Right cardiac atrium (tissue), 5 donors: ENCODE data around the gene EPN2. TPM values are rescaled to one million over a fixed set of nuclear protein-coding genes. Genes with fewer than 3 reads are reported as not detected.

Source experiments
- ATAC-seq, 2 donors: fragments of 200-7000 bp; cut with Tn5 transposase; one replicate each; pipeline versions ENCODE4 v1.8.0 to v1.9.1; 2020; ENCODE audit warnings: moderate library complexity in 2 of 2, mild to moderate bottlenecking in 1 of 2
- DNase-seq, 3 donors: peaks; one replicate each; pipeline ENCODE4 v3.0.0-alpha.2; 2020
- H3K27ac ChIP-seq: one replicate; pipeline ENCODE4 v1.5.1; 2013; ENCODE audit warnings: mild to moderate bottlenecking, low read length, control low read depth, moderate library complexity
- H3K27me3 ChIP-seq: one replicate; pipeline ENCODE4 v1.6.1; 2013; ENCODE audit not compliant: control insufficient read depth, insufficient read depth
- H3K4me1 ChIP-seq: one replicate; pipeline ENCODE4 v1.6.1; 2013; ENCODE audit warnings: low read length; ENCODE audit not compliant: control insufficient read depth, insufficient read depth
- H3K4me3 ChIP-seq: one replicate; pipeline ENCODE4 v1.5.1; 2013; ENCODE audit warnings: low read length, control low read depth
- H3K9me3 ChIP-seq: one replicate; pipeline ENCODE4 v1.6.1; 2013; ENCODE audit warnings: low read length; ENCODE audit not compliant: control insufficient read depth
- WGBS: extraction: QIAGEN DNeasy Blood & Tissue Kit; methylation state at CpG from one replicate; pipeline ENCODE4 v1.1.7; 2013; 5-methylcytosine and 5-hydroxymethylcytosine counted together
- intact Hi-C, 4 donors: fragments of 100-400 bp; cut with DNase I; formaldehyde crosslinking; loops; one replicate each; pipeline versions ENCODE4 v1.11.0 to v1.14.0; 2022 to 2023
- polyA plus RNA-seq: library from polyadenylated mRNA; stranded (reverse); fragments of 200-250 nt; gene quantifications from one replicate; pipeline ENCODE4 v1.2.3, GENCODE V29; 2013
- total RNA-seq, 4 donors: library from RNA; stranded (reverse); fragmentation: NEBNext Ultra II Directional; extraction: Animal tissue kit (Norgen Biotek cat#: 25700); gene quantifications; one replicate each; pipeline ENCODE4 v1.2.1, GENCODE V29; 2021
- donor health status: healthy with polysubstance abuse.
- donor health status: DM: no; HTN: yes; CAD: no.
- donor health status: DM: no; HTN: no; CAD: no.
- donor health status: DM: no; HTN: yes; CAD: no; lungs with severe emphysema.
- donor health status: DM: yes; HTN: yes; CAD: no.

The EPN2 gene
- total and polyA plus RNA-seq, 5 donors, result 50.2 to 138 (median 113) TPM

GRCh38 chr17:19325542-19325941 lies 88.4 kb downstream of the EPN2 start:
- no peak for DNase-seq
- intact Hi-C loops, result loop anchor here in 1 of 4 donors (10.0 kb wide), 1 partner anchor 59 kb away; the partner anchor contains the start of gene MFAP4

DNA sequence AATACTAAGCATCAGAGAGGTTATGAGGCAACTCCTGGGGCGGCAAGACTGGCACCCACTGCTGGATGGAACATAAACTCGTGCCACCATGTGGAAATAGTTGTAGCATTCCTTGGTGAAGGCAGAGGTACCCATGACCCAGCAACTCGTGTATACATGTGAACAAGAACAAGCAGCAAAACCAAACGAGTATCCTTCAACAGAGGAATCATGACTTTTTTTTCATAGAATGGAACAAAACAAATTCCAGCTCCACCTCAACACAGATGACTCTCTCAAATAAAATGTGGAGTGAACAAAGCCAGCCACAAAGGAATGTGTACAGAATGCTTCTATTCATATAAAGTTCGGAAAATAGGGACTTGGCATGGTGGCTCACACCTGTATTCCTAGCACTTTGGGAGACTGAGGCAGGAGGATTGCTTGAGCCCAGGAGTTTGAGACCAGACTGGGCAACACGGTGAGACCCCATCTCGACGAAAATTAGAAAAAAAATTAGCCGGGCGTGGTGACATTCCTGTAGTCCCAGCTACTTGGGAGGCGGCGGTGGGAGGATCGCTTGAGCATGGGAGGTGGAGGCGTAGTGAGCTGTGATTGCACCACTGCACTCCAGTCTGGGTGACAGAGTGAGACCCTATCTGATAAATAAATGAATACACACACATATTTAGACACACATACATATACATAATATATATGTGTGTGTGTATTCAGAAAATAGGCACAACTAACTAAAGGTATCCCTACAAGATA lies 90.0 kb downstream of the EPN2 start:
- WGBS, result 91% methylated on average over 14 of the region's 14 CpGs
- Histone ChIP-seq H3K4me1 (no peaks in the 10 kb centered on the region), H3K27ac (no peak overlapping the region), H3K4me3 (no peak overlapping the region), H3K27me3 (no peaks in the 10 kb centered on the region), H3K9me3 (no peaks in the 10 kb centered on the region)
- intact Hi-C loops, result loop anchor here in 1 of 4 donors (10.0 kb wide), 1 partner anchor 58 kb away; the partner anchor contains the start of gene MFAP4
- ATAC-seq (no peak), DNase-seq (no peak)

More at GRCh38 chr17:19325542-19325941, 88.4 kb downstream of the EPN2 start:
- peaks cover 3% of the 10 kb centered on the region for H3K4me1 ChIP-seq
- H3K27me3 ChIP-seq, result no peaks in the 10 kb centered on the region
- H3K9me3 ChIP-seq, result no peaks in the 10 kb centered on the region
- no peak overlapping the region for H3K4me3 ChIP-seq
- no peak for ATAC-seq
- H3K27ac ChIP-seq, result no peak overlapping the region

DNA sequence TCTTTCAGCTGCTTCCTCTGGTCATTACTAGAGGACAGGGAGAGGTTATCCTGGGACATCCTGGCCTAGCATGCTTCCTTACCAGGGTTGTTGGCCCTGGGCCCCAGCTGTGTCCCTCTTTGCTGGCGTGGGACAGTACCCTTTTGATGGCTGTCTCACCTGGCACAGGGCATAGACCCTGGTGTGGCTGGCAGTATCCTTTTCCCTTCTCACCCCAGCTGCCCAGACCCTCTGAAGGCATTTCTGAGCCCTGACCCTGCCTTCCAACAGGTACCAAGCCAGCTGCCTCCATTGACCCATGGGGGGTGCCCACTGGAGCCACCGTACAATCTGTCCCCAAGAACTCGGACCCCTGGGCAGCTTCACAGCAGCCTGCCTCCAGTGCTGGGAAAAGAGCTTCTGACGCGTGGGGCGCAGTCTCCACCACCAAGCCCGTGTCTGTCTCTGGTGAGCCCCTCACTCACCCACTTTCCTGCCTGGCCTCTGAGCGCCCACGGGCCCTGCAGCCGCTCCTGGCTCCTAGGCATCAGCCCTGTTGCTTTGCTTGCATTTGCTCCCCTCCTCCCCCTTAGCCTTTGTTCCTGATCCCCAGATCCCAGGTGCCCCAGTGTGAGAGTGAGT lies 91.4 kb downstream of the EPN2 start:
- H3K27me3 ChIP-seq, result no peaks in the 10 kb centered on the region
- no peaks in the 10 kb centered on the region for H3K4me1 ChIP-seq
- peak; percentile 6 to 9 for ATAC-seq
- H3K27ac ChIP-seq, result no peak overlapping the region
- DNase-seq, result no peak
- no peaks in the 10 kb centered on the region for H3K9me3 ChIP-seq
- WGBS, result 94% methylated on average over 10 of the region's 10 CpGs
- intact Hi-C loops, result loop anchor here in 1 of 4 donors (10.0 kb wide), 1 partner anchor 56 kb away; the partner anchor contains the start of gene MFAP4
- no peak overlapping the region for H3K4me3 ChIP-seq

DNA sequence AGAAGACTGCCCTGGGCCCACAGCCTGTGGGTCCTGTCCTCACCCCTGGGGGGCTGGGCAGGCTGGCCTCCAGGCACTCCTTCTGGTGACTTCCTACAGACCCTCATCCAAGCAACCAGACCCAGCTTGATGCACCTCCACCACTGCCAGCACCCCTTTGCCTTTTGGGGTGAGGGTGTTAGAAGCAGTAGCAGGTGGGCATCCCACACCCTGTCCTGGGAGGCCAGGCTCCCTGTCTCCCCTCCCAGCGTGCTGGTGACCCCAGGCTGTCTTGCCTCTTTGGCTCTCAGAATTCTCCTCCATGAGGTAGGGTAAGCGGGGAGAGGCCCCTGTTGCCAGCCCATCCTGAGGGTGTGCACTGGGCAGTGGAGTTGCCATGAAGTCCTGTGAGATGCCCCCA lies 92.0 kb downstream of the EPN2 start:
- Histone ChIP-seq H3K27me3 (no peaks in the 10 kb centered on the region), H3K9me3 (no peaks in the 10 kb centered on the region), H3K4me1 (no peaks in the 10 kb centered on the region), H3K4me3 (no peak overlapping the region), H3K27ac (no peak overlapping the region)
- ATAC-seq (no peak), DNase-seq (no peak)
- WGBS, result 96% methylated on average over 2 of the region's 2 CpGs
- intact Hi-C loops, result loop anchor here in 1 of 4 donors (10.0 kb wide), 1 partner anchor 56 kb away; the partner anchor contains the start of gene MFAP4

DNA sequence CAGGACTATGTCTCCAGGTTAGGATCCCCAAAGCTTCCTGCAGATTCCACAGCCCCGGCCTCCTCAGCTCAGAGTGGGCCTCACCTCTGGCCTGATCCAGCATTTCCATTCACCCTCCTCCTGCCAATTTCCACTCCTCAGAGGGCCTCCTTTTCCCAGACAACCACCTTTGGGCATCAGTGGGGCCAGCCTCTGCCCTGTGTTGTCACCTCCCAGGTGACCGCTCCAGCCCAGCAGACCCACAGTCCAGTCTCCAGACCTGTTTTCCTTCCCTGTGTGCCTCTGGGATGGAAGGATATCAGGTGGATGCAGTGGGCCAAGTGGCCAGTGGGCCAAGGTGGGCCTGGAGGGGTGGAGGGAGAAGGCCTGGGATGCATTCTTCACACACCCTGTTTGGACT lies 92.7 kb downstream of the EPN2 start:
- no peak overlapping the region for H3K4me3 ChIP-seq
- ATAC-seq (no peak), DNase-seq (no peak)
- H3K9me3 ChIP-seq, result no peaks in the 10 kb centered on the region
- no peaks in the 10 kb centered on the region for H3K27me3 ChIP-seq
- intact Hi-C loops, result loop anchor here in 1 of 4 donors (10.0 kb wide), 1 partner anchor 55 kb away; the partner anchor contains the start of gene MFAP4
- no peaks in the 10 kb centered on the region for H3K4me1 ChIP-seq
- H3K27ac ChIP-seq, result no peak overlapping the region
- WGBS, result 94% methylated on average over 2 of the region's 2 CpGs

GRCh38 chr17:19330271-19330670 lies 93.1 kb downstream of the EPN2 start:
- Histone ChIP-seq H3K27ac (no peak overlapping the region), H3K9me3 (no peaks in the 10 kb centered on the region), H3K27me3 (no peaks in the 10 kb centered on the region), H3K4me3 (no peak overlapping the region), H3K4me1 (no peaks in the 10 kb centered on the region)
- ATAC-seq, result no peak
- WGBS, result 73% methylated on average over 3 of the region's 3 CpGs
- intact Hi-C loops, result no loop called here
- DNase-seq, result no peak

GRCh38 chr17:19331134-19331533 lies 94.0 kb downstream of the EPN2 start:
- intact Hi-C loops, result no loop called here
- Histone ChIP-seq H3K9me3 (no peaks in the 10 kb centered on the region), H3K4me1 (no peaks in the 10 kb centered on the region), H3K4me3 (no peak overlapping the region), H3K27me3 (no peaks in the 10 kb centered on the region), H3K27ac (no peak overlapping the region)
- no peak for ATAC-seq
- DNase-seq, result no peak
- WGBS, result 55% methylated on average over 4 of the region's 4 CpGs

DNA sequence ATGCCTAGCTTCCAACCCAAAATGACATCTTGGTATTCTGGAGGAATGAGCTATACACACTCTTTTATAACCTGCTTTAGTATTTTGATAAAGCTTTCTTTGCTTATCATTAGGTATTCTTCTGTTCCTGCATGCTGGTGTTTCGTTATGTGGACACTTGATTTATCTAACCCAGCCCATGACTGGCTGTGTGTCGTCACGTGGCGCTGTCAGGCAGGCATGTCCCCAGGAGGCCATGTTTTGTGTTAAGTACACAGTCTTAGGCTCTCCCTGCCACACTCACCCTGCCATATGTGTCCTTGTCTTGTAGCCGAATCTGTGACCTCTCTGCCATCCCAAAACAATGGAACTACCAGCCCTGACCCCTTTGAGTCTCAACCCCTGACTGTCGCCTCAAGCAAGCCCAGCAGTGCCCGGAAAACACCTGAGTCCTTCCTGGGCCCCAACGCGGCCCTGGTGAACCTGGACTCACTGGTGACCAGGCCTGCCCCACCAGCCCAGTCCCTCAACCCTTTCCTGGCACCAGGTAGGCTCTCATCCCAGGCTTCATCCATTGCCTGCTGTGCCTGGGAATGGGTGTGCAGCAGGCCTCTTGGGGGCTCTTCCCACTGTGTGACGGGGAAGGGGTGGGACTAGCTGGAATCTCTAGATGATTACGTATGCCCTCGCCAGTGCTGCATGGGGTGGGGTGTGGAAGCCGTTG lies 94.5 kb downstream of the EPN2 start:
- no peak overlapping the region for H3K4me3 ChIP-seq
- no peaks in the 10 kb centered on the region for H3K27me3 ChIP-seq
- no peak overlapping the region for H3K27ac ChIP-seq
- peaks cover under 1% of the 10 kb centered on the region for H3K4me1 ChIP-seq
- intact Hi-C loops, result no loop called here
- DNase-seq, result no peak
- H3K9me3 ChIP-seq, result no peaks in the 10 kb centered on the region
- no peak for ATAC-seq
- WGBS, result 82% methylated on average over 13 of the region's 13 CpGs

GRCh38 chr17:19332371-19333131 lies 95.4 kb downstream of the EPN2 start:
- Histone ChIP-seq H3K27ac (no peak overlapping the region), H3K27me3 (no peaks in the 10 kb centered on the region), H3K9me3 (no peaks in the 10 kb centered on the region), H3K4me1 (peaks cover 7% of the 10 kb centered on the region), H3K4me3 (no peak overlapping the region)
- DNase-seq (peak in 2 of 3 donors; percentile 60 to 61), ATAC-seq (no peak)
- WGBS, result 67% methylated on average over 6 of the region's 6 CpGs
- intact Hi-C loops, result no loop called here

DNA sequence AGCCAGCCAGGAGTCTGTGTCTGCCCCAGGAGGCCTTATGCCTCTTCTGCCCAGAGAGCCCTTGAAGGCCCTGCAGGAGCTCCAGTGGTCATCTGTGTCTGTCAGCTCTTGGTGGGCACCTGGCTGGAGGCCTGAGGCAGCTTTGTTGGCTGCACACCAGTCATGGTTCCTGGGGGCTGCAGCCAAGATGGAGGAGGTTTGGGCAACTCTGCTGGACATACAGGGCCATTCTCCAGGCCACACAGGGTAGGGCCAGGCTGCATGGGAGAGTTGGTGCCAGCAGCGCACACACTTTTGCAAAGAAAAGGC lies 95.9 kb downstream of the EPN2 start:
- H3K4me3 ChIP-seq, result no peak overlapping the region
- peaks cover 9% of the 10 kb centered on the region for H3K4me1 ChIP-seq
- DNase-seq (no peak), ATAC-seq (no peak)
- WGBS, result 98% methylated on average over 1 of the region's 1 CpG
- no peak overlapping the region for H3K27ac ChIP-seq
- no peaks in the 10 kb centered on the region for H3K27me3 ChIP-seq
- intact Hi-C loops, result no loop called here
- H3K9me3 ChIP-seq, result no peaks in the 10 kb centered on the region
